ENCODE measurements around the gene NENF.
"Not testable (repeated sequence)": the region's sequence is repeated elsewhere in the genome, so short reads cannot be mapped to it uniquely, and the experiment has no call there.

Gene NENF

GRCh38 chr1:212432661-212433576 is at the start of gene NENF:
TSS of gene NENF (plus strand) at chr1:212432920. CDS start at chr1:212432944, 24 bp downstream.
- peak; percentile 87 for DNase-seq

GRCh38 chr1:212386029-212386428 is 46.7 kb upstream of the NENF start:
- DNase-seq = no peak

DNA sequence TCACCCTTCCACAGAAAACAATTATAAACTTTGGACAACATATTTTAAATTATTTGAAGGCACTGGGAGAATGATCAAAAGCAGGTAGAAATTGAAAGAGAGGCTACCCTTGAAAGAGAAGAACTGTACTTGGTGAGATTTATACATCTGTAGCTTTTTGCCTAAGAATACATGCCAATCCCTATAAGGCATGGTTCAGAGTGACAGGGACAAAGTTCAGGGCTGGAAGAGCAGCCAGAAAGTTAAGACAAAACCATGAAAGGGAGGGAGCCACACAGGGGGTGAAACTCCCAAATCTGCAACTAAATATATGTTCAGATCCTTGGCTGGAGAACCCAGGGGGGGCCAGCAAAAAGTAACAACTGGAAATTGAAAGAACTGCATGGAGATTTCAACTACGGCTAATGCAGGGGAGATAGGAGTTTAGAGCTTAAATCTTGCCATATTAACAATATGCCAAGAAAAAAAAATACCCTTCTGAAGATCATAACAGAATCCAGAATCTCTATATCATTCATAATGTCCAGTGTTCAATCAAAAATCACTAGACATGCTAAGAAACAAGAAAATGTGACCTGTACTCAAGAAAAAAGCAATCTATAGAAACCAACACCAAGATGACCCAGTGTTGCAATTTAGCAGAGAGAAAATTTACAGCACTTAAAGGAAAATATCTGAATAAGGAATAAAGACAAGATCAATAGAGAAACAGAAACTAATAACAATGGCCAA is 43.6 kb upstream of the NENF start:
- no peak for DNase-seq

DNA sequence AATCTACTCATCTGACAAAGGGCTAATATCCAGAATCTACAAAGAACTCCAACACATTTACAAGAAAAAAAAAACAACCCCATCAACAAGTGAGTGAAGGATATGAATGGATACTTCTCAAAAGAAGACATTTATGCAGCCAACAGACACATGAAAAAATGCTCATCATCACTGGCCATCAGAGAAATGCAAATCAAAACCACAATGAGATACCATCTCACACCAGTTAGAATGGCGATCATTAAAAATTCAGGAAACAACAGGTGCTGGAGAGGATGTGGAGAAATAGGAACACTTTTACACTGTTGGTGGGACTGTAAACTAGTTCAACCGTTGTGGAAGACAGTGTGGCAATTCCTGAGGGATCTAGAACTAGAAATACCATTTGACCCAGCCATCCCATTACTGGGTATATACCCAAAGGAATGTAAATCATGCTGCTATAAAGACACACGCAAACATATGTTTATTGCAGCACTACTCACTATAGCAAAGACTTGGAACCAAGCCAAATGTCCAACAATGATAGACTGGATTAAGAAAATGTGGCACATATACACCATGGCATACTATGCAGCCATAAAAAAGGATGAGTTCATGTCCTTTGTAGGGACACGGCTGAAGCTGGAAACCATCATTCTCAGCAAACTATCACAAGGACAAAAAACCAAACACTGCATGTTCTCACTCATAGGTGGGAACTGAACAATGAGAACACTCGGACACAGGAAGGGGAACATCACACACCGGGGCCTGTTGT is 36.9 kb upstream of the NENF start:
- DNase-seq = not testable (repeated sequence)

DNA sequence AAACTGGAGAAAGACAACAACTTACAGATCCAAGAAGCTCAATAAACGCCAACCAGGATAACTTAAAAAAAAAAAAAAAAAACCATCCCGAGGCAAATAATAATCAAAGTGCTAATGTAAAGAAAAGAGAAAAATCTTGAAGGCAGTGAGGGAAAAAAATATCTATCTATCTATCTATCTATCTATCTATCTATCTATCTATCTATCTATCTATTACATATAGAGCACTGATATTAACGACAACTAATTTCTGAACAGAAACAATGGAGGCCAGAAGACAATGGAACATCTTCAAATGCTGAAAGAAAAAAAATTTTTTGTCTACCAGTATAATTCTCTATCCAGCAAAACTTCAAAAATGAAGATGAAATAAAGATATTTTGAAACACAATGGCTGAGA is 36.1 kb upstream of the NENF start:
- no peak for DNase-seq

DNA sequence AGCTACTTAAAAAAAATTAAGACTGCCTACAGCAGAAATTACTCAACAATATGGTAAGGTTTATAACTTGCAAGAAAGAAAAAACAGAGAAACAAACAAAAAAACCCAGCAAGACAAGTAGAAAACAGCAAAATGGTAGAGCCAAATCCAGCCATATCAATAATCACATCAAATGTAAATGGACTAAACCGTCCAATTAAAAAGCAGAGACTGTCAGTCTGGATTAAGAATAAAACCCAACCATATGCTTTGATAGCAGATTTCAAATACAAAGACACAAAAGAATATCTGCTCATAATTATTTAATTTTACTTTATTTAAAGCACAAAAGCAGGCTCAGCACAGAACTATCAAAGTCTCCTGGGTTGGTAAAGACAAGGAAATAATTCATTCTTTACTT is 35.5 kb upstream of the NENF start:
- DNase-seq = no peak

DNA sequence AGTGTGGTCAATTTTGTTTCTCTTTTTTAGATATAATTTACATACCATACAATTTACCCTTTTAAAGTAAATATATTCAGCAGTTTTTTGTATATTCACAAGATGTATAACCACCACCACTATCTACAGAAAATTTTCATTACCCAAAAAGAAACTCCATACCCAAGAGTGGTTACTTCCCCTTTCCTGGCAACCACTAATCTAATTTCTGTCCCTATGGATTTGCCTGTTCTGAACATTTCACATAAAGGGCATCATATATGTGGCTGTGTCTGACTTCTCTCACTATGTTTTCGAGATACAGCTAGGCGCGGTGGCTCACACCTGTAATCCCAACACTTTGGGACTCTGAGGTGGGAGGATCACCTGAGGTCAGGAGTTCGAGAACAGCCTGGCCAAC is 31.7 kb upstream of the NENF start:
- peak; percentile 22 for DNase-seq

DNA sequence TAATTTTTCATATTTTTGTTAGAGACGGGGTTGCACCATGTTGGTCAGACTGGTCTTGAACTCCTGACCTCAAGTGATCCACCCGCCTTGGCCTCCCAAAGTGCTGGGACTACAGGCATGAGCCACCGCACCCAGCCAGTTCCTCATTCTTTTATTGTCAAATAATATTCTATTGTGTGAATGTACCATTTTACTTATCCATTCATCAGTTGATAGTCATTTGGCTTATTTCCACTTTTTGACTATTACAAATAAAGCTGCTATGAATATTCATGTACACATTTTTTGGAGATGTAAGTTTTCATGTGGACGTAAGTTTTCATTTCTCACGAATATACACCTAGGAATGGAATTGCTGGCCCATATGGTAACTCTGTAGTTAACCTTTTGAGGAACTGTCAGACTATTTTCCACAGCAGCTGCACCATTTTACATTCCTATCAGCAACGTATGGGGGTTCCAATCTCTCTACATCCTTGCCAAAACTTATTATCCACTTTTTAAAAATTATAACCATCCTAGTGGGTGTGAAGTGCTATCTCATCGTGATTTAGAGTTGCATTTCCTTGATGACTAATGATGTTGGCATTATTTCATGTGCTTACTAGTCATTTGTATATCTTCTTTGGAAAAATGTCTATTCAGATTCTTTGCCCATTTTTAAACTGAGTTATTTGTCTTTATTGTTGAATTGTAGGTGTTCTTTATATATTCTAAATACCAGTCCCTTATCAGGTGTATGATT is 30.7 kb upstream of the NENF start:
- DNase-seq = peak; percentile 77

GRCh38 chr1:212402666-212403321 is 29.9 kb upstream of the NENF start:
- DNase-seq = peak; percentile 55

GRCh38 chr1:212410231-212410820 is 22.4 kb upstream of the NENF start:
- DNase-seq = peak; percentile 72

- DNase-seq = peak; percentile 32
Measured at GRCh38 chr1:212412374-212412773, 20.3 kb upstream of the NENF start.

DNA sequence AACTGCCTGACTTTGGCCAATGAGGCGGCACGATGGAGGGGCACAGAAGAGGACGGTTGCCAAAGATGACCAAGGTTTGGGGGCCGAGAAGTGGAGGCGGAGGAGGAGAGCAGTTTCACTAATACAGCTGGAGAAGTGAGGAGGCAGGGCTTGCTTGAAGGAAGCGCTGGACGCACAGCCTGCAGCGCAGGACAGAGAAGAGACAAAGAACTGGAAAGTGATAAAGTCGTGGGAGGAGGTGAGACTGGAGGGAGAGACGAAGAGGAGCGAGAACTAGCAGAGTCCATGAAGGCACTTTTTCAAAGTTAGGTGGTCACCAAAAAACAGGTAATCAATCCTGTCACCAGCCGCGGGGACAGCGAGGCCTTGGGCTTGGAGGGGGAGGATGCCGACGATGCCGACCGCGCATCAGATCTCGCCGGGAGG is 18.8 kb upstream of the NENF start:
- DNase-seq = peak; percentile 29

DNA sequence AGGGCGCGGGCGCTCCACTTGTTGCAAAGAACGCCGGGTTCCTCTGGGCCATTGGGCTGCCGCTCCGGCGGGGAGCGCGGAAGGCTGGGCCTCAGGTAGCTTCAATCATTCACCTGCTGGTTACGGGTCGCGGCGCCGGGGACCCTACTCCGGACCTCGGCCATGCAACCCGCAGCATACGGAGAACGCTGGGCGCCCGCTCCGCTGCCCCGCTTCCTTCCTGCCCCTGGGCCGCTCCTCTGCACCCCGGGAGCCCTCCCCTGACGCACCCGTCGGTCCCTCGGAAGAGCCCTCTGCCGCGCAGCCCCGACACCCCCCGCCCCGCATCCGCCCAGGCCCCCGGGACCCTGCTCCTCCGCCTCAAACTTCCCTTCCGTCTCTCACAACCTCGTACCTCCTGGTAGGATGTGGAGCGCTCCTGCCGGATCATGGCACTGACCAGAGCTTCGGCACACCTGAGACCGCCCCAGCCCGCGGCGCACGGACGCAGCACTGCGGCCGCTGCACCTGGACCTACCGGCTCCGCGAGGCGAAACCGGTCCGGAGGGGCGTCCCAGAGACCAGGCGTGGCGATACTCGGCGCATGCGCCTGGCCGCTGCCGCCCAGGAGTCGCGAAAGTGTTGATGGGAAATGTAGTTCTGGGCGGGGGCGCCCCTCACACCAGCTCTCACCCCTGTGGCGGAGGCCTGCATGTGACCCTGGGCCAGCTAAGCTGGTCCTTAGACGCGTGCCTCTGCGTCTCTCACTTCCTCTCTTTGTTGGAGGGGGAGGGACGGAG is 18.2 kb upstream of the NENF start, which contains the start of gene PACC1:
Gene PACC1, minus strand, starts transcription at position 559 of the 779 bp plus-strand sequence. Its CDS starts 129 bp downstream, at position 430.
- DNase-seq = peak; percentile 98

DNA sequence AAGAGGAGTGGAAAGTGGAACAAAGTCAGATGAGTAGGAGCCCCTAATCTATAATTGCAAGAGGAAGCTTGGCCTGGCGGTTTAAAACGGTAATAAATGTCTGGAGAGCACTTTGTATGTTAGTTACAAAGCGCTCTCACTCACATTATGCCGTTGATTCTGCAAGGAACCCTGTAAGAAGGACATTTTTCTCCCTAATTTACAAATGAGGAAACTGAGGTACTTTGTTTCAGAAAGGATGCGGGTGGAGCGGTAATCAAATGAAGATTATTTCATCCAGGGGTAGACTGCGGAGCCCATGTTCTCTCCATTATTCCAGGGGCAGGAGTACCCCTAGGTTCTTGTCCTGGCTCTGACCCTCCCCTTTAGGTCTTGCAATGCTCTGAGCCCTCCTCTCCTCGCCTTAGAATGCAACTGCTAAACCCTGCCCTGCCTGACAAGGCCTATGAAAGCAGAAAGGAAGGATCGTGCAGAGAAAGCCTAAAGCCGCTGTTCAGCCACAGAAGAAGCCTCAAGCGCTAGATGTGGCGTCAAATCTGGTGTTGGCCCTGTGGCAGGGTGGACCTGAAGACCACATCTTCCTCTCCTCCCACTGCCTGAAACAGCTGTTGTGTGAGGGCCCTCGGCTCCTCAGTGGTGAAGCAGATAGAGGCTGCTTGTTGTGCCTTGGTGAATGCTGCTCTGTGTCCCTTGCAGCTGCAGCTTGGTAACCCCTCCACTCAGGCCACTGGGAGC is 17.4 kb upstream of the NENF start:
- DNase-seq = no peak

DNA sequence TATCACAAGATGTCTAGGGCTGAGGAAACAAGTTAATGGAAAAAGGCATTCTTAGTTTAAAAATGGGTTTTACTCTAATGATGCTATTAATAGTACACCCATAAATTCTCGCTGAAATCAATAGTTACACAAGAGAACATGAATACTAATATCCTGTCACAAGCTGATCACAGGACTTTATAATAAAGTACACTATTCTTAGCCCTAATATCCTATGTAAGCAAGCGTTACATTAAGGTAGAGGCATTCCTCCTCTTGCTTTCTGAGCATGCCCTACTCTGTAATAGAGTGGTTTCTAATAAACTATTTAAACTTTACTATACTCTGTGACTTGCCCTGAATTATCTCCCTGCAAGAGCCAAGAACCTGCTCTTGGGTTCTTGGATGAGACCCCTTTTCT is 11.6 kb upstream of the NENF start:
- DNase-seq = no peak

DNA sequence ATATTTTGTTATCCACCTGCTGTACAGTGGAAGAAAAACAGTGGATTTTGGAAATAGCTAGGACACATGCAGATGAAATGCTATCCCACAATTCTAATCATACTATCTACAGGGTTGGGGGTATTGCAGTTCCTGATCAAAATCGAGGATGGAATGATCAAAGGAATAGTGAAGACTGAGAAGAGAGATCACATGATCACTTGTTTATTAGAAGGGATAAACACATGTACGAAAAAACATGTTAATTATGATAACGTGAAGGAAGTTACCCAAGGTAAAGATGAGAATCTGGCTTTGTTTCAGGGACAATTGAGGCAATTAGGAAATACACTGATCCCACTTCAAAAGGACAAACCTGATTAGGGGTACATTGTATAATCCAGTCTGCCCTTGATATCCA is 8.8 kb upstream of the NENF start:
- no peak for DNase-seq

DNA sequence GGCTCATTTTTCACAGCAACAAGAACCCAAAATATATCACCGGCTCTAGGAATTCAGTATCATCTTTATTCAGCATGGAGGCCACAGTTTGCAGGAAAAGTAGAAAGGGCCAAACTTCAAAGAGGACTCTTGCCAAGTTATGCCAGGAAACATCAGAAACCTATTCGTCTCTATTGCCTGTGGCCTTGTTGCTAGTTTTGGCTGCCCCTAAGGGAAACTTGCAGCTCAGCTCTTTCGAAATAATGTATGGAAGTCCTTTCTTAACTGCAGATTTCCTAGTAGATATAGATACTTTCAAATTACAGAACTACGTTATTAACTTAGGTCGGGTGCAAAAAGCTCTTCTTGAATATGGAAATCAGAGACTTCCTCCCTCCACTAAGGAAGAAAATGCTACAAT is 4.2 kb upstream of the NENF start:
- peak; percentile 20 for DNase-seq

DNA sequence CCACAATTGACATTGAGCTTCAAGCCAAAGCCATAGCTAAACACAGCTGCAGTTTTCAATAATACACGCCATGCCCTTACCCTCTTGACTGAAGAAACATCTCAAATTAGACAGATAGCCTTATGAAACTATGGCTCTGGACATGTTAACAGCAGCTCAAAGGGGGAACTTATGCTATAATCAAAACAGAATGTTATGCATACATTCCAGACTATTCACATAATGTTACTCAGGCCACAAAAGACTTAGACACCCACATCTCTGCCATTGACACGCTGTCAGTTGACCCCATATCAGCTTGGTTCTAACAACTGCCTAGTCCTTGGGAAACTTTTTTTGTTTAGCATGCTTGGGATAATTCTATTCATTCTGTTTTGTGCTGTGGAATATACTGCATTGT is 2.3 kb upstream of the NENF start:
- no peak for DNase-seq

DNA sequence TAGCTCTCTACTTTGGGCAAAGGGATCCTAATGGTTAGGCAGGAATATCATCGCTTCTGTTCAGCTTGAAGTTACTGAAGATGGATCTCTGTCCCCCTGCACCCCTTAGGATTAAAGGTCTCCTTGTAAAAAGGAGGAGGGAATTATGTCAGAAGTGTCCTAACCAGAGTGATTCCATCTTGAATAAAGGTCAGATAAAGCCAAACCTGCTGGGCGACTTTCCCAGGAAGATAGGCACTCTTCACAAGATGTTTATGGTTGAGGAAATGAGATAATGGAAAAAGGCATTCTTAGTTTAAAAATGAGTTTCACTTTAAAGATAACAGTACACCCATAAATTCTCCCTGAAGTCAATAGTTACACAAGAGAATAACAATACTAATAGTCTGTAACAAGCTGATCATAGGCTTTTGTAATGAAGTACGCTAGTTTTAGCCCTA is 1.7 kb upstream of the NENF start:
- DNase-seq = no peak

GRCh38 chr1:212431644-212432043 is 1.1 kb upstream of the NENF start:
- DNase-seq = no peak
